ENCODE measurements around the gene KLHDC8B.
"Not testable (repeated sequence)": the region's sequence is repeated elsewhere in the genome, so short reads cannot be mapped to it uniquely, and the experiment has no call there.

- not testable (repeated sequence) for TF ChIP-seq CTCF (IDR thresholded peaks at IDR 0.05; ENCODE audit: low read length); EZH2 (IDR thresholded peaks at IDR 0.05; ENCODE audit: borderline replicate concordance, low read length)
Measured at GRCh38 chr3:49218471-49218989, 47.1 kb downstream of the KLHDC8B start.
